Pulmonary artery endothelial cell (primary cell): ENCODE data around the gene SH3GL1. TPM values are rescaled to one million over a fixed set of nuclear protein-coding genes. Genes with fewer than 3 reads are reported as not detected.

Experiments
- DNase-seq: peaks from one replicate; pipeline ENCODE4 v3.0.0-alpha.2; 2011; ENCODE audit warnings: low read depth, low spot score
- total RNA-seq: library from RNA; depleted of rRNA; stranded (reverse); fragments of >200 nt; gene quantifications from 2 replicates; pipeline ENCODE4 v1.2.3, GENCODE V29; 2014

The SH3GL1 gene
- total RNA-seq, 1 donor from 2014 or later, result 48.3 TPM

DNA sequence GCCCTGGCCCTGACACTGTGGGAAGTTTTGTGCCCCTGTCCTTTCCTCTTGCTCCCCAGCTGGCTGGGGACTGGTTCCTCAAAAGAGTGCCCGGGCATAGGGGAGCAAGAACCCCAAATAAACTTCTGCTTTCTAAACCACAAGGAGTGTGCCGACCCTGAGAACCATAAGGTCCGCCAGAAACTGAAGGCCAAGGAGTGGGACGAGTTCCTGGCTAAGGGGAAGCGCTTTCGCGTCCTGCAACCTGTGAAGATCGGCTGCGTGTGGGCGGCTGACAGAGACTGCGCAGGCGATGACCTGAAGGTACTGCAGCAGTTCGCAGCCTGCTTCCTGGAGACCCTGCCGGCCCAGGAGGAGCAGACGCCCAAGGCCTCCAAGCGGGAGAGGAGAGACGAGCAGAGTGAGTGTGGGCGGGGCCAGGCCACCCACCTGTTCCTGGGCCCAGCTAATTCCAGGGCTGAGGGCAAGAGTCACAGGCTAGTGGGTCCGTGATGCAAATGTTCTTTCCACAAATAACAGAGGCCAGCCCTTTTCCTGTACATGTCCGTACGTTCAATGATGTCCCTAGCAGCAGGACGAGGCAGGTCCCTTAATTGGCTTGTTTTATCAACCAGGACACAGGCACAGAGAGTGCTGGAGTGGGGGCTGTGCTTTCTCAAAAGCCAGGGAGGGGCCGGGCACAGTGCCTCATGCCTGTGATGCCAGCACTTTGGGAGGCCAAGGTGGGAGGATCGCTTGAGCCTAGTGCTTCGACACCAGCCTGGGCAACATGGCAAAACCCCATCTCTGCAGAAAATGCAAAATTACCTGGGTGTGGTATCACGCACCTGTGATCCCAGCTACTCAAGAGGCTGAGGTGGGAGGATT lies 31.7 kb upstream of the SH3GL1 start:
- DNase-seq, result no peak

DNA sequence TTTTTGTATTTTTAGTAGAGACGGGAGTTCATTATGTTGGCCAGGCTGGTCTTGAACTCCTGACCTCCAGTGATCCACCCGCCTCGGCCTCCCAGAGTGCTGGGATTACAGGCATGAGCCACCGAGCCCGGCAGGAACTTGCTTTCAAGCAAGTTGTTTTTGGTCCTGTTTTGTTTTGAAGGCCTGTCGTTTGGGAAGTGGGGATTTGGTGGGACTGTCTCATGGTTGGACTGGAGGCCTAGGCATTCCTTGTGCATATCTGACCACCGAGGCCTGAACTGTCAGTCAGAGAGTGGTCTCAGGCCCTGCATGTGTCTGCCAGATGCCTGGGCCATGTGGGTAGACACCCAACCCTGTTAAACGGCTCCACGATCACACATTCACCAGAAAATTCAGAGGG lies 30.9 kb upstream of the SH3GL1 start:
- DNase-seq, result no peak

GRCh38 chr19:4430760-4431159 lies 30.4 kb upstream of the SH3GL1 start:
- no peak for DNase-seq

DNA sequence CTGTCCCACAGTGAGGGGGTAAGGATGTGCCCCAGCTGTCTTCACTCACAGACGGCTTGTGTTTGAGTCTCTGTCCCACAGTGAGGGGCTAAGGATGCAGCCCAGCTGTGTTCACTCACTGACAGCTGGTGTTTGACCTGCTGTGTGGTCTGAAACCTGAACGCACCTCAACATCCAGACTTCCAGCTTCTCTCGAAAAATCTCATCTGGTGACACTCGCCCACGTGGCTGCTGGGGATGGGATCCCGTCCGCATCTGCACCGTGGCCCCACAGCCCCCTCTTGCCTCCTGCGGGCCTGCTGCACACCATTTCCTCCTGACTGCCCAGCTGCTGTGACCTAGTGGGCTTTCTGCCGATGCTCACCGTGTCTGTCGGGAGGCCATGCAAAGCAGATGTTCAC lies 29.4 kb upstream of the SH3GL1 start:
- DNase-seq, result no peak

- DNase-seq, result no peak
Measured at GRCh38 chr19:4429256-4429655, 28.9 kb upstream of the SH3GL1 start.

DNA sequence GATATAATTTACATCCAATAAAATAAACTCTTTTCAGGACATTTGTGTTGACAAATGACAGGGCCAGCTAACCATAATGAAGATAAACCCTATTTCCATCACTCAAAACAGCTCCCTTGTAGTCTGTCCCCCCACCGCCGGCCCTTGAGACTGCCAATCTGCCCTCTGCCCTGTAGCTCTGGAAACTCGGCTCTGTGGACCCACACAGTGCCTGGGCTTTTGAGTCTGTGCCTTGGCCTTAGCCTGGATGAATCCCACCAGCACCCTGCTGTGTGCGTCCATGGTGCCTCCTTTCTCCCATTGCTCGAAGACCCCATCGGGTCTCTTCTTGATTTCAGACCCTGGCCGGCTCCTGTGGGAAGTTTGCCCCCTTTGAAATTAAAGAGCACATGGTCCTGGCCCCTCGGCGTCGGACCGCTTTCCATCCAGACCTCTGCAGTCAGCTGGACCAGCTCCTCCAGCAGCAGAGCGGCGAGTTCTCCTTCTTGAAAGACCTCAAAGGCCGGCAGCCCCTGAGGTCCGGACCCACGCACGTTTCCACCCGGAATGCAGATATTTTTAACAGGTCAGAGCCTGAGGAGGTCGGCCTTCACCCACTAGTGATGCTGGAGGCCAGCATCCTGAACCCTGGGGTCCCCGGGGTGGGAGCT lies 28.1 kb upstream of the SH3GL1 start:
- no peak for DNase-seq

GRCh38 chr19:4425537-4425936 lies 25.2 kb upstream of the SH3GL1 start:
- DNase-seq, result no peak

DNA sequence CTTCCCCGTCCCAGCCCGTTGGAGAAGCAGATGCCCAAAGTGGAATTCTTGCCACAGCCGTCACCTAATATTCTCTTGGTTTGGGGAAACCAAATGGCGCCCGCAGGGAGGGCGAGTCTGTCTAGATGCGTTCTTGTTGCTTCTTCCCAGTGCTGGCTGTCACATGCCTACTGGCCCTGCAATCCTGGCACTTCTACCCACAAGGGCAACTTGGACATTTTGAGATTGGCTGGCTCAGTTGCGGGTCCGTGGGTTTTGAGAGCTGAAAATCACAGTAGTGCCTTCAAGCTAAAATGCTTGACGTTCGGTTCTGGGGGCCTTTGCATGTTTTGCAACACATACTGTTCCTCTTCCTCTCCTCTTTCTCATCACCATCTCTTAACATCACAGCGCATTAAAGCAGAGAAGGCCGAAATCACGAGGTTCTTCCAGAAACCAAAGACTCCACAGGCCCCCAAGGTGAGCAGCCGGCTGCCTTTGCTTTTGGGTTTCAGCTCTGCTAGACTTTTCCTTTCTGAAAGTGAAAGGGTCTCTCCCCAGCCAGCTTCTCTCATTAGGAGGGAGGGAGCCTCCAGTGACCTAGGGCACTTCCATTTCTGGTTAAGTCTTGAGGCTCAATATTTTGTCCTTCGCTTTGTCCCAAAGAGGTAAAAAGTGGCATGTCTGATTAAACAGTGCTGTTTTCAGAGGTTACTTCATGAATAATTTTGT lies 23.2 kb upstream of the SH3GL1 start:
- no peak for DNase-seq

GRCh38 chr19:4416268-4416667 lies 15.9 kb upstream of the SH3GL1 start:
- no peak for DNase-seq

DNA sequence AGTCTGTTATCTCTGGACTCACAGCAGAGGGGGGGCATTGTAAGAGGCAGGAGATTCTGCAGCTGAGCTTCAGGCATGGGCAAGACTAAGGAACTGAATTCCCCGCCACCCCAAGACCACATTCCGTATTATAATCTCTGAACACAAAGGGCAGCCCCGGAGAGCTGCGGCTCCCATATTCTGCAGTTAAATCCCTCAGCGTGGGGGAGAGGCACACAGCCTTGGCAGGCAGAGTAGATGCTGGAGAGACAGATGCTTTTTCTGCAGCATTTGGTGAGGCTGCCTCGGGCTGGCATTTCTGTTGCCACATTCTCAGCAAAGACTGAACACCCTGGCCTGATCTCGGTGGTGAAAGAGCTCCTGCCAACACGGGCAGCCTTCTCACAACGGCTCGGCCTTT lies 15.0 kb upstream of the SH3GL1 start:
- no peak for DNase-seq

- DNase-seq, result no peak
Measured at GRCh38 chr19:4414800-4415321, 14.5 kb upstream of the SH3GL1 start.

GRCh38 chr19:4414144-4414799 lies 13.9 kb upstream of the SH3GL1 start:
- DNase-seq, result no peak

GRCh38 chr19:4413588-4413987 lies 13.2 kb upstream of the SH3GL1 start:
- DNase-seq, result no peak

DNA sequence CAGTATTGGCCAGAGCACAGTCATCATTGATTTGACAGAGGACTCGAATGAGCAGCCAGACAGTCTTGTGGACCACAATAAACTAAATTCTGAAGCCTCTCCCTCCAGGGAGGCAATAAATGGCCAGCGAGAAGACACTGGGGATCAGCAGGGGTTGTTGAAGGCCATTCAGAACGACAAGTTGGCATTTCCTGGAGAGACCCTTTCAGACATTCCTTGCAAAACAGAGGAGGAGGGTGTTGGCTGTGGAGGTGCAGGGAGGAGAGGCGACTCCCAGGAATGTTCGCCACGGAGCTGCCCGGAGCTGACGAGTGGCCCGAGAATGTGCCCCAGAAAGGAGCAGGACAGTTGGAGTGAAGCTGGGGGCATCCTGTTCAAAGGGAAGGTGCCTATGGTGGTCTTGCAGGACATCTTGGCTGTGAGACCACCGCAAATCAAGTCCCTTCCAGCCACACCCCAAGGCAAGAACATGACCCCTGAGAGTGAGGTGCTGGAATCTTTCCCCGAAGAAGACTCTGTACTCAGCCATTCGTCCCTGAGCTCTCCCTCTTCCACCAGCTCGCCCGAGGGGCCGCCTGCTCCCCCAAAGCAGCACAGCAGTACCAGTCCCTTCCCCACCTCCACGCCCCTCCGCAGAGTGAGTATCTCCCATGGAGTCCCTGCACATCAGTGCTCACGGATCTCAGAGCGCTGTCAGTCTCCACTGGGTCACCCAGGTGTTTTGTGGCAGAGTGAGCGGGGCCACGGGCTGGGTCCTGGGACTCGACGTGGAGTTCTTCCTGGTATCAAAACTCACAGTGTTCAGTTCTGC lies 9.0 kb upstream of the SH3GL1 start:
- DNase-seq, result no peak

- no peak for DNase-seq
Measured at GRCh38 chr19:4406626-4407025, 6.3 kb upstream of the SH3GL1 start.

DNA sequence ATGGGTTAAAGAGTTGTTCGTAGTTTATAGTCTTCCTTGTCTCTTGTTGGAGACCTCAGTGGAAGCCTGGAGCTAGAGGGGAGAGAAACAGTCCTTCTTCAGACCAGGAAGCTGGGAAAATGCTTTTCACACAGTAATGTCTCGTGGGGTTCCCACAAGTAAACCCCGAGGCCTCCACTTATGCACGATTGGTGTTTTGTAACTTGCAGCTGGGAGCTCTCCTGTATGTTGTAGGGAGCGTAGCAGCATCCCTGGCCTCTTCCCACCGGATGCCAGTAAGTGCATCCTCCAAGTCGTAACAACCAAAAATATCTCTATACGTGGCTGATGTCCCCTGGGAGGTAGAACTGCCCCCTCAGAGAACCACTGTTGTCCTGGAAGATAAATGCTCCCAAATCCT lies 5.6 kb upstream of the SH3GL1 start:
- DNase-seq, result no peak

DNA sequence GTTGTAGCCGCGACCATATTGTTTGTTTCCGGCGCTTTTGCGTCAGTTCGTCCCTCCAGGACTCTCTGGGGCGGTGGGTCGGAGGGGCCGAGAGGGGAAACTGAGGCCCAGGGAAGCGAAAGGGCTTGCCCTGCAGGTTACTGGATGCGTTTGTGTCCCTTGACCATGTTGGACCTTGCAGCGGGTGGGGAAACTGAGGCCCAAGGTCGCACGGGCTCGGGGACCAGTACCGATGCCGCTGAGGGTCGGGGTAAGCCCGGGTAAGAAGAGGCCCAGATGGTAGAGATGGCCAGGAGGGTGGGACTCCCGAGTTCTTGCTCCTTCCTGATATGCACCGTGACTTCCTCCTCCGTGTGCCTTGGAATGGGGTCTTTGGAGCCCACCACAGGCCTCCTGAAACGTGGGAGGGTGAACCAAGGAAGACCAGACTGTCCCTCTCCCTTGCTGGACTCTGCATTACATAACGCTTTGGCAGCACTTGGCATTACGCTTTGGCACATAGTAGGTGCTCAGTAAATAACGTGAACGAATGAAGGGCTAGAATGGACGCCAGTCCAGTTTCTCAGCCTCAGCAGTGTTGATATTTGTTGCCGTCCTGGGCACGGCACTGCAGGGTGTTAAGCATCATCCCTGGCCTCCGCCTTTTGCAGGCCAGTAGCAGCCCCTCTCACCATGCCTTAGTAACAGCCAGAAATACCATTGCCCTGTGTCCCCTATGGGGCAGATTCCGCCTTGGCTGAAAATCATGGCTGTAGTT lies 2.8 kb upstream of the SH3GL1 start:
- no peak for DNase-seq

DNA sequence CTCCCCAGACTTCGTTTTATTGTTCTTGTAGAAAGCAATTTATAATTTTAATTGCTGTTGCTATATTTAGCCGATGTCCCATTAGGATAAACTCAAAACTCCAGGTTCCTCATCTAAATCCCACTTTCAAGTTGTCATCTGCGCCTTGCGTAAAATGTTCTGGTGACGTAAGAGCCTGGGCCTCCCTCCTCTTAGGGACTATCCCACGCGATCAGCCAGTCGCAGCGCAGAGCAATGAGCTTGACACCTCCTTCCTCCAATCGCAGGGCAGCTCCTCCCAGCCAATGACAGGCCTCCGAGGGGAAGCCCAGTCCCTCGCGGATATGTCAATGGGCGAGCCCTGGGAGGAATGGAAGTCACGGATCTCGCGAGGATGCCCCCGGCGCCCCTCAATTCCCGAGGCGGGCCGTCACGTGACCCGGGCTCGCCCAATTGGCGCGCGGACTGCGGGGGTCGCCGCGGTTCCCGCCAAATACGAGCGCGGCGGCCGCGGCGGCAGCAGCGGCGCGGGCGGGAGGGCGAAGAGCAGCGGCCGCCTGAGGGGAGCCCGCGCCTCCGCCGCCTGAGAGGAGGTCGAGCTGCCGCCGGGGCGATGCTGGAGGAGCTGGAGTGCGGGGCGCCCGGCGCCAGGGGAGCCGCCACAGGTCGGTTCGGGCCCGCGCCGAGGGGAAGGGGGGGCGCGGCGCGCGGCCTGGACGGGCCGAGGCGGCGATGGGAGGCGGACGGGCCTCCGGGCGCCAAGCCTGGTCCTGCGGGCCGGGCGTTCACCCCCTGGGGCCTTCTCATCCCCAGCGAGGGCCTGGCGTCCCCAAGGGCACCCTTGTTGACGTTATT lies 2.0 kb upstream of the SH3GL1 start, which contains the start of gene CHAF1A:
Gene CHAF1A (plus strand): TSS at position 470 of the 834 bp plus-strand sequence. CDS start 123 bp downstream, at position 593.
- peak; percentile 100 for DNase-seq

GRCh38 chr19:4401769-4402170 lies 1.4 kb upstream of the SH3GL1 start:
- no peak for DNase-seq
